Activated effector memory CD4-positive, alpha-beta T cell treated with Interleukin-2 at 50 U/mL for 16 hours (primary cell): ENCODE results near the gene TUBA3D.
"Not testable (repeated sequence)": the region's sequence is repeated elsewhere in the genome, so short reads cannot be mapped to it uniquely, and the experiment has no call there.

ENCODE experiments used
- DNase-seq: peaks from one replicate; pipeline ENCODE4 v3.0.0-alpha.2; 2020

TUBA3D gene

DNA sequence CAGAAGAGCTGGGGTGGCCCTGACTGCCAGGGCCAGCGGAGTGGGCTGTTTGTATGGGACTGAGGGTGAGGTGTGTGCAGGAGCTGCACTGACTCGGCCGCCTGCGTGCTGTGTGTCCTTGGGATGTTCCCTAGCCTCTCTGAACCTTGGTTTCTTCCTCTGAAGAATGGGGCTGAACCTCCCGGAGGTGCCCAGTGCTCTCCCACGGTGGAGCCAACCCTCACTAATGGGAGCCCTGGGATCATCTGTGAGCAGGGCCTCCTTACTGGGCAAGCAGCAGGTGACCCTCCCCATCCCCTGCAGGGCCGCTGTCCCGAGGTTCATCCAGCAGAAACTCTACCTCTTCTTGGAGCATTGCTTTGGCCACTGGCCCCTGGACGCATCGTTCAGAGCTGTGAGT is 40.1 kb downstream of the TUBA3D start:
- DNase-seq = no peak

DNA sequence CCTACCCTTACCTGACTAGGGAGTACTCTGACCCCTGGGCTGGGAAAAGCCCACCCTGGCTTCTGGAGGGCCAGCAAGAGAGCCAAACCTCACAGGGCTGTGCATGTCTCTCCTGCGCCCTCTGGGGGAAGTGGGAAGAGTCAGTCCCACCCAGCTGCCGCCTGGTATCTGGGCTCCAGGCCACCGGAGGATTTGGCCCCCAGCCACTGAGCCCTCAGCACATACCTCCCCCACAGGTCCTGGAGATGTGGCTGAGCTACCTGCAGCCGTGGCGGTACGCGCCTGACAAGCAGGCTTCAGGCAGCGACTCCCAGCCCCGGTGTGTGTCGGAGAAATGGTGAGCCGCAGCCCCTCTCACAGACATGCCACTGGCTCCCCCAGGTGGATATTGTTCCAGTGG is 40.7 kb downstream of the TUBA3D start:
- DNase-seq = not testable (repeated sequence)

DNA sequence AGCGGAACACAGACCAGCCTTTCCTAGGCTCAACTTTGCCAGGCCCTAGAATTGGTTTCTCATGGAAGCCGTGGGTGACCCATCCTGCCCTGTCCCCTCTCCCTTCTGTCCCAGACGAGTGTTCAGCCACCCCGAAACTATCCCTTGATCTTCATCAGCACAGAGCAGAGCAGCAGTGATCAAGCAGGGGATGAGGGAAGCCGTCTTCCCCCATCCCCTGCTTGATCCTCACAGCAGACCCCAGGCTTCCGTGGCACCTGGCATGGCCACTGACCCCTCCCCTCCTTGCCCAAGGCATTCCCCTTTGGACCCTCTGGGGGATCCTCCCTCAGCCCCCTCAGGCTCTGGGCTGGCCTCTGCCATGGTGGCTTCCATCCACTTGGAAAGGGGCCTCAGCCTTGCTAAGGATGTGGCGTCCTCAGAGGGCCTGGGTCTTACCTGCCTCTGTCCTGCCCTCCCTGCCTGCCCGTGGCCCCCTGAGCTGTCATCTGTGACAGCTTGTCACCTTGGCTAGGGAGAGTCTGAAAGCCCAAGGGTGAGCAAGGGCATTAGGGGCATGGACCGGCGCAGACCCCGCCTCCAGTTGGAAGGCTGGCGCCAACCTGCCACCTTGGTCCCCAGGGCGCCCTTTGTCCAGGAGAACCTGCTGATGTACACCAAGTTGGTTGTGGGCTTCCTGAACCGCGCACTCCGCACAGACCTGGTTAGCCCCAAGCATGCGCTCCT is 41.4 kb downstream of the TUBA3D start:
- no peak for DNase-seq

DNA sequence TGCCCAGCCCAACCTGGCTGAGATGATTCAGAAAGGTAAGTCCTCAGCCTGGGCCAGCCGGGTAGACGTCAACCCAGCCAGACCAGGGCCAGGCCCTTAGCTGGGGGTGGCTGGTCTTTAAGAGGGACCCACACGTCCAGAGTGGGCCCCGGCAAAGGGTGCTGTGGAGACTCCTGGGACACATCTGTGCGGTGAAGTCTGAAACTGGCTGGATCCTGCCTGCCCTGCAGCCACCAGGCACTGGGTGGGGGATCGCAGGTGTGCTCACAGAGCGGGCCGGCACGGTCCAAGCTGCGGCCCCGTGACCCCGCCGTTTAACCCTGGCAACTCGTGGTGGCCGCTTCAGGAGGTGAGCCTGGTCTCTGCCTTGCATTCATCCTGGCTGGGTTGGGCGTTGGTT is 41.9 kb downstream of the TUBA3D start:
- not testable (repeated sequence) for DNase-seq

DNA sequence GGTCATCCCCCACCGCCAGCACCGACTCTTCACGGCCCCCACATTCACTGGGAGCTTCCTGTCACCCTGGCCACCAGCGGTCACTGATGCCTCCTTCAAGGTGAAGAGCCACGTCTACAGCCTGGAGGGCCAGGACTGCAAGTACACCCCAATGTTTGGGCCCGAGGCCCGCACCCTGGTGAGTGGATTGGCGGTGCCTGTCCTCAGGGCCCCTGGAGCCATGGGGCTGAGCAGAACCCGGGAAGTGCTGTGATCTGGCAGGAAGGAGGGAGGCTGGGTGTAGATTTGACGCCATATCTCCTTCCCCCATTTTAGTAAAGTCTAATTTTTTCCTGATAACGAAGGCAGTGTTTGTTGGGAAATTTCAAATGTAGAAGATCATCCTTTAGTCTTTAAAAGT is 42.6 kb downstream of the TUBA3D start:
- DNase-seq = not testable (repeated sequence)

DNA sequence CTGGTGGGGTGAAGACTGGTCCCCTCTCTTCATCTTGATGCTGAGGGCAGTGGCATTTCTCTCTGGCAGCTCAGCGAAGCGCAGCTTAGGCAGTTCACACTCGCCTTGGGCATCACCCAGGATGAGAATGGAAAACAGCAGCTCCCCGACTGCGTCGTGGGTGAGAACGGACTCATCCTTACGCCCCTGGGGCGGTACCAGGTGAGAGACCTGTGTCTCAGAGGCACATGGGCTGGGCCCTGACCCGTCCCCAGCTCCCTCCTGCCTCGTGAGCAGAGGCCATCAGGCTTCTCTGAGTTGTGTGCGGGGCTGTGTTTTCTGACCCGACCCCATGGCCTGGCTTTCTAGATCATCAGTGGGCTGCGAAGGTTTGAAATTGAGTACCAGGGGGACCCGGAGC is 43.5 kb downstream of the TUBA3D start:
- no peak for DNase-seq

DNA sequence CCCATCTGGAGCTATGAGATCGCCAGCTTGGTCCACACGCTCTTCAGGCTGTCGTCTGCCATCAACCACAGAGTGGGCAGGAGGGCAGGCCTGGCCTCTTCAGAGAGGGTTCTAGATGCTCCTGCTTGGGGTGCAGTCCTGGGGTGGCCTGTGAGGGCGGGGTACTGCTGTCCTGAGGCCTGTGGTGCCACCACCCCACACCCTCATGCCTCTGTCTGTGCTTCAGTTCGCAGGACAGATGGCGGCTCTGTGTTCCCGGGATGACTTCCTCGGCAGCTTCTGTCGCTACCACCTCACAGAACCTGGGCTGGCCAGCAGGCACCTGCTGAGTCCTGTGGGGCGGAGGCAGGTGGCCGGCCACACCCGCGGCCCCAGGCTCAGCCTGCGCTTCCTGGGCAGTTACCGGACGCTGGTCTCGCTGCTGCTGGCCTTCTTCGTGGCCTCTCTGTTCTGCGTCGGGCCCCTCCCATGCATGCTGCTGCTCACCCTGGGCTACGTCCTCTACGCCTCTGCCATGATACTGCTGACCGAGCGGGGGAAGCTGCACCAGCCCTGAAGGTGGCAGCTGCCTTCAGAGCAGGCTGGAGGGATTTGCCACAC is 44.1 kb downstream of the TUBA3D start:
- not testable (repeated sequence) for DNase-seq

DNA sequence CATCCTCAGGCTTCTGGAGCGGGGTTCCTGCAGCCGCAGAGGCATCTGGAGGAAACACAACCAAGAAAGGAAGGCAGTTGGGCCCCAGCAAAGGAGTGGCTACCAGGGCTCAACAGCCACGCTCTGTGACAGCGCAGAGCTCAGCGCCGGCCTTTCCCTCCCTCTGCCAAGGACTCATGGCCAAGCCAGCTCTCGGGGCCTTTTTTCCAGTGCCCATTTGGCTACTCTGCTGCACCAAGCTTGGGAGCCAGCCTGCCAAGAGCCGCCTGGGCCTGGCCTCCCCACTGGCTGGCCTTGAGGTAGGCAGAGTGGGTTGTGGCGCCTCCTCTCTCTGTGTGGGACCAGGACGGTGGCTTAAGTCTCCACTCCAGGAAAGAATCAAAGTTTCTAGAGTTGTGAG is 44.6 kb downstream of the TUBA3D start:
- DNase-seq = no peak

DNA sequence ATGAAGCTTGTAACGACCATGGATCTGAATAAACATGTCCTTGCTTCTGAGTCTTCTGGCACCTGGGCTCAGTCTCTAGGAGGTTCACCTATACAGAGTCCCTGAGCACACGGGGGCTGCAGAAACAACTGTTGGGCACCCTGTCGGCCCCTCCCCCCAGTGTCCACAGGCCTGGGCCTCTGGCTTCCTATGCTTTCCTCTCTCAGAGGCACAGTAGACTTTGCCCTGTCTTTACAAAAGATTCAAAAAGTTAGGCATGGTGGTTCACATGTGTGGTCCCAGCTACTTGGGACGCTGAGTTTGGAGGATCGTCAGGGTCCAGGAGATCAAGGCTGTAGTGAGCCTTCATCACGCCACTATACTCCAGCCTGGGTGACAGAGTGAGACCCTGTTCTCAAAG is 45.6 kb downstream of the TUBA3D start:
- not testable (repeated sequence) for DNase-seq

DNA sequence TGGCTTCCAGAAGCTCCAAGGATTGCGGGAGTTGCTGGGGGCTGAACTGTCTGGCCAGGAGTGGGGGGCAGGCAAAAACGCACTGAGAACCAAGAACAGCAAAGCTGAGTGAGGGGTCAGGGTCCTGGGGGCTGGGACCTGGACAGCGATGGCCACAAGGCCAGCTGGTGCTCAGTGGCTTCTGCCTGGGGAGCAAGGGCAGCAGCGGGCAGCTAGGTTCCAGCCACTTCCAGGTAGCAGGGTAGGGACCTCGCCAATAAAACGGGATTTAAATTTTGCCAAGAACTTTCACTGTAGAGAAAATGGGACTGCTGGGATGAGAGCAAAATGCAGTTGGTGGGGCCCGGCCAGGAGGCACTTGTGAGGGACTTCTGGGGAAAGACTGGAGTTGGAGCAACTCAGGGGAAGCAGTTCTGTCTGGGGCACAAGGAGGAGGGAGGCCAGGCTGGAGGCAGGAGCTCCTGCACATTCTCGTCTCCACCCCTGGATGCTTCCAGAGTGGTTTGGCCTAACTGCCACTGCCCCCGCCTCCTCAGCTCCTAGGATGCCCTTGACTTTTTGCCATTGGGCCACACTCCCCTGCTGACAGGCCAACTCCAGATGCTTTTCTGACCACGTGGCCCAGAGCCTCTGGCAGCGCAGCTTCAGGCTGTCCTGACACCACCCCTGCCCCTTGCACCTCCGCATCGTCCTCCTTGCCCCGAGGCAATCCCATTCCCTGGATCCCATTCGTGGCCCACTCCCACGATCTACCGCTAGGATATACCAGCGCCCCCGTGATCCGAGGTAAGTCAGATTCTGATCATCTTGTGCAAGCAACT is 46.3 kb downstream of the TUBA3D start:
- DNase-seq = no peak

DNA sequence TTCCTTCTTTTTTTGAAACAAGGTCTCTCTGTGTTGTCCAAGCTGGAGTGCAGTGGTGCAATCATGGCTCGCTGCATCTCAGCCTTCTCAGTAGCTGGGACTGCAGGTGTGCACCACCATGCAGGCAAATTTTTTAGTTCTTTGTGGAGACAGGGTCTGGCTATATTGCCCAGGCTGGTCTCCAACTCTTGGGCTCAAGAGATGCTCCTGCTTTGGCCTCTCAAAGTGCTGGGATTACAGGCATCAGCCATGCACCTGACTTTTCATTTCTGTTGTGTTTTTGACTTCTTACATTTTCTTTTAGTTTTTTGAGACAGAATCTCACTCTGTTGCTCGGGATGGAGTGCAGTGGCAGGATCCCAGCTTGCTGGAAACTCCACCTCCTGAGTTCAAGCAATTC is 49.3 kb downstream of the TUBA3D start:
- not testable (repeated sequence) for DNase-seq

DNA sequence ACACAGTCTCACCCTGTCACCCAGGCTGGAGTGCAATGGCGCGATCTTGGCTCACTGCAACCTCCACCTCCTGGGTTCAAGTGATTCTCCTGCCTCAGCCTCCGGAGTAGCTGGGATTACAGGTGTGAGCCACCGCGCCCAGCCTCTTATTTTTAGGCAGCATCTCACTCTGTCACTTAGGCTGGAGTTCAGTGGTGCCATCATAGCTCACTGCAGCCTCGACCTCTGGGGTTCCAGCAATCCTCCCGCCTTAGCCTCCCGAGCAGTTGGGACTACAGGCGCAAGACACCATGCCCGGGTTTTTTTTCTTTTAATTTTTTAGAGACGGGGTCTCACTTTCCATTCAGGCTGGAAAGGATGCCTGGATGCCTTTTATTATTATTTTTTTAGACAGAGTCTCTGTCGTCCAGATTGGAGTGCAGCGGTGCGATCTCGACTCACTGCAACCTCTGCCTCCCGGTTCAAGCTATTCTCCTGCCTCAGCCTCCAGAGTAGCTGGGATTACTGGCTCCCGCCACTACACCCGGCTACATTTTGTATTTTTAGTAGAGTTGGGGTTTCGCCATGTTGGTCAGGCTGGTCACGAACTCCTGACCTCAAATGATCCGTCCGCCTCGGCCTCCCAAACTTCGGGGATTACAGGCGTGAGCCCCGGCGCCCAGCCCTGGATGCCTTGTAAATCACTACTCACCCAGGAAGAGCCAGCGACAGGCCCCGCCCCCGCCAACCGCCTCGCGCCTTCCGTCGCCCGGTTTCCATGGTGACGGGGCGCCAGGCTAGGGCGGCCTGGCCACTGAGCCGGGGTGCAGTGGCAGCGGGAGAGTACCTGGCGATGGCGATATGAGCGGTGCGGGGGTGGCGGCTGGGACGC is 51.4 kb downstream of the TUBA3D start, which contains the start of gene CCDC74A:
CCDC74A (plus strand) TSS at position 758 of the 871 bp plus-strand sequence; CDS start at position 841, 83 bp downstream.
- peak; percentile 70 for DNase-seq

DNA sequence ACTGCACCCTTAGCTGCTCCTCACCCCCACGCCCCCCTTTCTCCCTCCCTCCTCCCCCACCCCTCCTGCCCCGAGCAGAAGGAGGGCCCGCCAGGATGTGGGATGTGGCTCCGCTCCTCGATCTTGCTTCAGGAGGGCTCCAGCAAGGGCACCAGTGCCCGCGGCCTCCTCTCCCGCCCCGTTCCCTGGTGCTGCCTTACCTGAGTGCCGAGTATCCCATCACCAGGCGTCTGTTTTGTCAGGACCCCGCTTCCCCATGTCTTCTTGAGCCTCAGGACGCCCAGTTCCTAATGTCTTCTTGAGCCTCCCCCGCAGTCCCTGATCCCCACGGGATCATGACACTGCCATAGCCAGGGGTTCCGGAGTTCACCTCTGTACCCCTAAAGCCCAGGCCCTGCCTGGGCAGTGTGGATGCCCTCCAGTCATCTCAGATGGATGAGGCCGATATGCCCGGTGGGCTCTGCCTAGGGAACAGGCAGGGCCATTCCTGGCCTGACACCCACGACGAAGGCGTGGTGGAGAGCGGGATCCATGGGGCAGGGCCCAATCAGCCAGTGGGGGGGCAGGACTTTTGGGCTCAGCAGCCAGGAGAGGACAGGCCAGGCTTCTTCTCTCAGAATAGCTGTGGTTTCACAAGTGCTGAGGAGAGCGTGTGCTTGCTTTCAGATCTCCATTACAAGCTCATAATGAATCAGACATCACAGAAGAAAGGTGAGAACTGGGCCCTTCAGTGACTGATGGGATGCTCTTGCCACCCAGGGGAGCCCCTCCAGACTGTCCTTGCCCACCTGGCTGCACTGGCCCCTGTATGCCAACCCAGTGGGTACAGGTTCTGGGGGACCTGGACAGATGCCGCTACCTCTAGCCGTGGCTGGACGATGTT is 53.3 kb downstream of the TUBA3D start:
- DNase-seq = not testable (repeated sequence)

DNA sequence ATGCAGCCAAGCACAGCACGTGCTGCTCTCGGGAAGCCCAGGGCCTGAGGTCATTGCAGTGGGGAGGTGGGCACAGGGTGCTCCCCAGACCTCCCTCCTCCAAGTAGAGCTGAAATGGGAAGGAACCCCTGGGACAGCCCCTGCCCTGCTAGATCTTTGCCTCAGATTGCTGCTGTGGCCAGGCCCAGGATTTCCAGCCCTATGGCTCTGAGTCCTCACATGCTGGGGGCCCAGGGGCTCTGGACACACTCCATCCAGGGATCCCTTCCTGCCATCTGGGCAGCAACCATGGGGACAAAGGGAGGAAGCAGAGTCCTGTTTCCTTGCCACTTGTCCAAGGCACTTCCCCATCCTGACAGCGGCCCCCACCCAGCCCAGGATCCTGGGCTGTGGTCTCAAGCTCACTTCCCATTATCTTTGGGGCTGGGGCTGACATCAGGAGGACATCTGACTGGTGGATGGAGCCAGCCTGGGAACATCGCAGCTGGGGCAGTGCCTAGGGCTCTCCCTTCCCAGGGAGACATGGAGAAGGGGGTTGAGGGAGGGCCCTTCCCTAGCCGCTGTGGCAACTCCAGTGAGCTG is 54.0 kb downstream of the TUBA3D start:
- not testable (repeated sequence) for DNase-seq

DNA sequence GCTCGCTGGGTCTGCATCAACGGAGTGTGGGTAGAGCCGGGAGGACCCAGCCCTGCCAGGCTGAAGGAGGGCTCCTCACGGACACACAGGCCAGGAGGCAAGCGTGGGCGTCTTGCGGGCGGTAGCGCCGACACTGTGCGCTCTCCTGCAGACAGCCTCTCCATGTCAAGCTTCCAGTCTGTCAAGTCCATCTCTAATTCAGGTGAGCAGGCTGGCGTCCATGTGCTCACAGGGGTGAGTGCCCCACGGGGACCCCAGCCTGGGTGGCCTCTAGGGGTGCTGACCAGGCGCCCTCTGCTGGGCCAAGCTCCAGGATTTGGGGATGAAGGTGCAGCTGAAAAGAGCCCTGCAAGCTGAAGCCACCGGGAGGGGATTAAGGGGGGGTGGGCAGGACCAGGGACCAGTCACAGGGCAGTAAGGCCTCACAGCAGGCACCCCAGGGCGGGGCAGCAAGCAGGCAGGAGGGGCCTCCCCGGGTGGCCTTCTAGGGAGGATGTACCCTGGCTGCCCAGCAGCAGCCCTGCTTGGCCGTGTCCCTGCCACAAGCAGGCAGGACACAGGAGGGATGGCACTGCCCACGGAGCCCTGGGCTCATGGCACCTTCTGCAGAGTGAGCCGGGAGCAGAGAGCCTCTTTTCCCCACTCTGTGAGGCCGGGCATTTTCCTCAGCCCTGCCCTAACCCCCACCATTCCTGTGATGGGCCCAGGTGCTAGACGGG is 54.9 kb downstream of the TUBA3D start:
- not testable (repeated sequence) for DNase-seq

DNA sequence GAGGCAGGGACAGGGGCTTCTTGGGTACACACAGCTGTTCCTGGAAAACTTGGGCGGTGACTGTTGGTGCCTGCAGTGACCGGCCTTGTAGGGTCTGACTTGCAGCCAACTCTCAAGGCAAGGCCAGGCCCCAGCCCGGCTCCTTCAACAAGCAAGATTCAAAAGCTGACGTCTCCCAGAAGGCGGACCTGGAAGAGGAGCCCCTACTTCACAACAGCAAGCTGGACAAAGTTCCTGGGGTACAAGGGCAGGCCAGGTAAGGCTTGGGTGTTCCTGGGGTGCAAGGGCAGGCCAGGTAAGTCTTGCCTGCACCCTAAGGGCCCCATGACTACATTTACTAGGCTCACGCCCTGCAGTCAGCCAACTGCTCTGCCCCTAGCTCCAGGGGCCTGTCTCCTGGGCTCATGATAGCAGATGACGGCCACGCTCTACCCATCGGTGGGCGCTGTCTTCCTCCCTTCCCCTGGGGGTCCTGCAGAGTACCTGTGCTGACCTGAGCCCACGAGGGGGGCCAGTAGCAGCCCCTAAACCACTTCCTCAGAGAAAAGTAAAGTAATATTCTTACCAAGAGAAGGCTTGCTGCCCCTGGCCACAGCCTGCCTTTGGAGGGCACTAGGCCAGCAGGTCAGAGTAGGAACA is 55.7 kb downstream of the TUBA3D start:
- DNase-seq = not testable (repeated sequence)
